Heart left ventricle (tissue), 16 donors: ENCODE results near the gene SORBS2. TPM values are rescaled to one million over a fixed set of nuclear protein-coding genes. Genes with fewer than 3 reads are reported as not detected.
A peak's percentile ranks its signal among the peaks of the same experiment; 100 is the strongest.

Source experiments
- ATAC-seq, 4 donors: fragments of 200-7000 bp; cut with Tn5 transposase; one replicate each; pipeline ENCODE4 v1.9.1; 2020 to 2022; ENCODE audit warnings: moderate library complexity in 4 of 4, mild to moderate bottlenecking in 3 of 4, moderate number of reproducible peaks in 1 of 4
- DNase-seq, 5 donors: peaks; one replicate each; pipeline ENCODE4 v3.0.0-alpha.2; 2020
- H3K27ac ChIP-seq, 12 donors: fragments of 200-600 bp; sonication (generic) in 4 of 12; one replicate each; pipeline versions ENCODE4 v1.5.0 to v1.8.0; 2016 to 2022; ENCODE audit warnings: mild to moderate bottlenecking in 2 of 12
- H3K27me3 ChIP-seq, 9 donors: fragments of 200-600 bp; sonication (generic) in 2 of 9; one replicate each; pipeline versions ENCODE4 v1.5.1 to v1.8.0; 2016 to 2022; ENCODE audit warnings: mild to moderate bottlenecking in 3 of 9
- H3K36me3 ChIP-seq, 9 donors: fragments of 200-600 bp; sonication (generic) in 2 of 9; one replicate each; pipeline versions ENCODE4 v1.5.0 to v1.8.0; 2018 to 2022; ENCODE audit warnings: mild to moderate bottlenecking in 2 of 9
- H3K4me1 ChIP-seq, 12 donors: fragments of 200-600 bp; sonication (generic) in 4 of 12; one replicate each; pipeline versions ENCODE4 v1.5.0 to v1.8.0; 2016 to 2022; ENCODE audit warnings: mild to moderate bottlenecking in 3 of 12
- H3K4me3 ChIP-seq, 12 donors: fragments of 200-600 bp; sonication (generic) in 4 of 12; one replicate each; pipeline versions ENCODE4 v1.5.0 to v1.8.0; 2017 to 2022; ENCODE audit warnings: mild to moderate bottlenecking in 9 of 12, moderate library complexity in 4 of 12
- H3K9me3 ChIP-seq, 12 donors: fragments of 200-600 bp; sonication (generic) in 4 of 12; one replicate each; pipeline versions ENCODE4 v1.5.0 to v1.8.0; 2016 to 2022; ENCODE audit warnings: mild to moderate bottlenecking in 1 of 12
- CTCF ChIP-seq, 12 donors: fragments of 200-600 bp; sonication (generic) in 4 of 12; IDR thresholded peaks; one replicate each; pipeline versions ENCODE4 v1.5.0 to v1.8.0; 2018 to 2022; ENCODE audit warnings: antibody characterized with exemption in 12 of 12, mild to moderate bottlenecking in 5 of 12
- POLR2A ChIP-seq, 2 donors: fragments of 450-650 bp; IDR thresholded peaks; one replicate each; pipeline ENCODE4 v1.6.1; 2017; ENCODE audit warnings: antibody characterized with exemption in 2 of 2, mild to moderate bottlenecking in 2 of 2, moderate library complexity in 2 of 2
- WGBS, 4 donors: extraction: QIAGEN DNeasy Blood & Tissue Kit in 2 of 4; methylation state at CpG; one replicate each; pipeline versions ENCODE4 v1.1.5 to v1.1.7; 2013 to 2018; 5-methylcytosine and 5-hydroxymethylcytosine counted together
- intact Hi-C, 10 donors: fragments of 100-400 bp; cut with DNase I; formaldehyde crosslinking; loops; one replicate each; pipeline versions ENCODE4 v1.11.1 to v1.14.2; 2022
- polyA plus RNA-seq, 2 donors: library from polyadenylated mRNA; stranded (reverse); fragments of 200-250 nt; gene quantifications; one replicate each; pipeline ENCODE4 v1.2.3, GENCODE V29; 2013
- total RNA-seq, 9 donors: library from RNA; depleted of rRNA in 2 of 9; stranded (reverse); fragments of >200 nt in 2 of 9; fragmentation: NEBNext Ultra II Directional in 3 of 9; extraction: Animal tissue kit (Norgen Biotek cat#: 25700) in 3 of 9; gene quantifications; one replicate each; pipeline versions ENCODE4 v1.1.0 to v1.2.4, GENCODE V29; 2016 to 2023
- donor health status: ischemic (EF 13 %, LVEDD 7.1; RV severe dilation, severe dysfunction).
- donor health status: healthy with polysubstance abuse.
- donor health status: DM: no; HTN: yes; CAD: no.
- donor health status: DM: no; HTN: no; CAD: no.
- donor health status: ischemic (EF 25% LVEDD 6.9; RV normal size, moderate dysfunction).
- donor health status: ischemic (EF 25% LVEDD 5.7; RV mildly dilated, moderate dysfunction).
- donor health status: healthy.
- donor health status: DM: yes; HTN: yes; CAD: no.
- donor health status: ischemic (EF 35%, LVEDD 5.7; RV mildly dilated, moderate dysfunction).
- donor health status: nonischemic (EF 11% LVEDD 7.7; RV severe dilation, severe dysfunction).
- donor health status: DM: yes; HTN: yes; CAD: no.
- donor health status: PGD.
- donor health status: ischemic (EF 29% LVEDD 5.4; RV normal size, mild dysfunction).
- donor health status: nonischemic (EF 23%, LVEDD 6.1; RV moderate dilation, normal function).

The SORBS2 gene
- total and polyA plus RNA-seq, 11 donors = 254 to 2,158 (median 1,369) TPM

GRCh38 chr4:185780472-185780871, 31.5 kb downstream of the SORBS2 start:
- 56 to 68% (median 62%) methylated on average over 5 of the region's 5 CpGs for WGBS, 4 donors
- Histone ChIP-seq H3K4me3 (no peak overlapping the region), H3K27me3 (no peaks in the 10 kb centered on the region), H3K36me3 (peaks cover 0 to 18% (median 0%) of the 10 kb centered on the region in 9 donors), H3K9me3 (no peaks in the 10 kb centered on the region), H3K4me1 (peaks cover 0 to 83% (median 33%) of the 10 kb centered on the region in 12 donors), H3K27ac (peak overlapping the region in 6 of 12 donors; percentile 12 to 95 (median 33))
- DNase-seq (no peak), ATAC-seq (peak in 1 of 4 donors; percentile 3)
- TF ChIP-seq CTCF (IDR thresholded peaks at IDR 0.05) (no peak), POLR2A (IDR thresholded peaks at IDR 0.05) (no peak)
- intact Hi-C loops = loop anchor here in 1 of 10 donors (10.0 kb wide), 1 partner anchor 244 kb away; no protein-coding TSS in a partner anchor

GRCh38 chr4:185779517-185779916, 32.5 kb downstream of the SORBS2 start:
- no peak overlapping the region for H3K4me3 ChIP-seq
- DNase-seq (no peak), ATAC-seq (no peak)
- no peak for TF ChIP-seq CTCF (IDR thresholded peaks at IDR 0.05)
- TF ChIP-seq POLR2A (IDR thresholded peaks at IDR 0.05) = no peak
- peak overlapping the region in 7 of 12 donors; percentile 13 to 95 (median 32) for H3K27ac ChIP-seq
- H3K4me1 ChIP-seq = peaks cover 0 to 81% (median 38%) of the 10 kb centered on the region in 12 donors
- 58 to 69% (median 62%) methylated on average over 3 of the region's 3 CpGs for WGBS, 4 donors
- H3K27me3 ChIP-seq = no peaks in the 10 kb centered on the region
- intact Hi-C loops = loop anchor here in 2 of 10 donors (2.0 to 10.0 kb wide), 2 partner anchors 125 to 241 kb away; no protein-coding TSS in a partner anchor
- no peaks in the 10 kb centered on the region for H3K9me3 ChIP-seq
- H3K36me3 ChIP-seq = peaks cover 0 to 12% (median 0%) of the 10 kb centered on the region in 9 donors

GRCh38 chr4:185778307-185778706, 33.7 kb downstream of the SORBS2 start:
- Histone ChIP-seq H3K27ac (peak overlapping the region in 10 of 12 donors; percentile 12 to 95 (median 31)), H3K9me3 (no peaks in the 10 kb centered on the region), H3K4me1 (peaks cover 0 to 80% (median 31%) of the 10 kb centered on the region in 12 donors), H3K27me3 (no peaks in the 10 kb centered on the region), H3K36me3 (peaks cover 0 to 7% (median 0%) of the 10 kb centered on the region in 9 donors), H3K4me3 (no peak overlapping the region)
- WGBS, 4 donors = 53 to 63% (median 60%) methylated on average over 11 of the region's 11 CpGs
- intact Hi-C loops = loop anchor here in 2 of 10 donors (2.0 to 10.0 kb wide), 2 partner anchors 124 to 242 kb away; no protein-coding TSS in a partner anchor
- DNase-seq = no peak
- ATAC-seq = peak in 1 of 4 donors; percentile 4
- TF ChIP-seq CTCF (IDR thresholded peaks at IDR 0.05) (no peak), POLR2A (IDR thresholded peaks at IDR 0.05) (no peak)

- Histone ChIP-seq H3K4me3 (peak overlapping the region in 11 of 12 donors; percentile 20 to 56 (median 49)), H3K9me3 (no peaks in the 10 kb centered on the region), H3K27me3 (no peaks in the 10 kb centered on the region), H3K36me3 (peaks cover 0 to 9% (median 0%) of the 10 kb centered on the region in 9 donors), H3K4me1 (peaks cover 0 to 81% (median 34%) of the 10 kb centered on the region in 12 donors), H3K27ac (peak overlapping the region; percentile 71 to 95 (median 82))
- TF ChIP-seq CTCF (IDR thresholded peaks at IDR 0.05) (peak in 1 of 12 donors; percentile 25), POLR2A (IDR thresholded peaks at IDR 0.05) (no peak)
- 23 to 38% (median 35%) methylated on average over 4 of the region's 4 CpGs for WGBS, 4 donors
- ATAC-seq (peak; percentile 68 to 82 (median 75)), DNase-seq (peak in 1 of 5 donors; percentile 59)
- intact Hi-C loops = loop anchor here in 2 of 10 donors (10.0 kb wide), 1 partner anchor 121 kb away; no protein-coding TSS in a partner anchor
Observed at GRCh38 chr4:185775792-185776555, 36.0 kb downstream of the SORBS2 start.
